CD14-positive monocyte (primary cell): Measurements from ENCODE around the gene CAMTA1. TPM values are rescaled to one million over a fixed set of nuclear protein-coding genes. Genes with fewer than 3 reads are reported as not detected.

Experiments
- DNase-seq, 3 donors: peaks; one replicate each; pipeline ENCODE4 v3.0.0-alpha.2; 2011 to 2022
- H2AFZ ChIP-seq: 2 replicates; pipeline ENCODE4 v1.6.0; 2012; ENCODE audit warnings: mild to moderate bottlenecking, low read depth, low read length, inconsistent platforms; ENCODE audit not compliant: insufficient read depth, poor library complexity, severe bottlenecking
- H3K27ac ChIP-seq, 2 donors: 1 replicate in 1 of 2; 2 replicates in 1 of 2; pipeline ENCODE4 v1.5.1; 2012 to 2013; ENCODE audit warnings: low read length in 2 of 2, control low read depth in 1 of 2, inconsistent platforms in 1 of 2, low read depth in 1 of 2, mild to moderate bottlenecking in 1 of 2
- H3K27me3 ChIP-seq, 2 donors: one replicate each; pipeline versions ENCODE4 v1.6.0 to v1.6.1; 2011 to 2013; ENCODE audit warnings: low read length in 2 of 2; ENCODE audit not compliant: control insufficient read depth in 2 of 2, insufficient read depth in 2 of 2
- H3K36me3 ChIP-seq, 2 donors: replicated peaks in 1 of 2; 1 replicate in 1 of 2; 2 replicates in 1 of 2; pipeline versions ENCODE4 v1.5.1 to v1.6.1; 2012 to 2013; ENCODE audit warnings: low read length in 2 of 2, control low read depth in 1 of 2, inconsistent platforms in 1 of 2, mild to moderate bottlenecking in 1 of 2; ENCODE audit not compliant: insufficient read depth in 2 of 2, control insufficient read depth in 1 of 2
- H3K4me1 ChIP-seq, 2 donors: 1 replicate in 1 of 2; 2 replicates in 1 of 2; pipeline versions ENCODE4 v1.5.1 to v1.6.1; 2012 to 2013; ENCODE audit warnings: low read length in 2 of 2, control low read depth in 1 of 2, inconsistent platforms in 1 of 2, mild to moderate bottlenecking in 1 of 2, moderate library complexity in 1 of 2; ENCODE audit not compliant: insufficient read depth in 2 of 2, control insufficient read depth in 1 of 2
- H3K4me2 ChIP-seq: replicated peaks from 2 replicates; pipeline ENCODE3; 2012; ENCODE audit warnings: low read length, moderate library complexity, mild to moderate bottlenecking; ENCODE audit not compliant: poor library complexity, severe bottlenecking; ENCODE audit errors: extremely low read depth
- H3K4me3 ChIP-seq, 3 experiments: fragments of 200-600 bp in 1 of 3; sonication (generic) in 1 of 3; replicated peaks in 1 of 3; 1 replicate in 2 of 3; 2 replicates in 1 of 3; pipeline ENCODE4 v1.5.1; 2011 to 2013; ENCODE audit warnings: low read length in 3 of 3, mild to moderate bottlenecking in 3 of 3, control low read depth in 2 of 3, low read depth in 2 of 3, inconsistent platforms in 1 of 3, moderate library complexity in 1 of 3
- H3K79me2 ChIP-seq: 2 replicates; pipeline ENCODE4 v1.6.0; 2012; ENCODE audit warnings: mild to moderate bottlenecking, control low read depth, inconsistent platforms, low read length, moderate library complexity; ENCODE audit not compliant: insufficient read depth
- H3K9ac ChIP-seq: 2 replicates; pipeline ENCODE4 v1.6.0; 2017; ENCODE audit warnings: low read length, mild to moderate bottlenecking; ENCODE audit not compliant: insufficient read depth, poor library complexity, severe bottlenecking
- H3K9me3 ChIP-seq, 2 donors: replicated peaks in 1 of 2; 1 replicate in 1 of 2; 2 replicates in 1 of 2; pipeline versions ENCODE4 v1.5.1 to v1.6.1; 2012 to 2013; ENCODE audit warnings: low read length in 2 of 2, control low read depth in 1 of 2; ENCODE audit not compliant: control insufficient read depth in 1 of 2, insufficient read depth in 1 of 2
- H4K20me1 ChIP-seq: 2 replicates; pipeline ENCODE4 v1.6.0; 2012; ENCODE audit warnings: mild to moderate bottlenecking, low read length, control low read depth, moderate library complexity; ENCODE audit not compliant: insufficient read depth
- H3K27ac Mint-ChIP-seq, 7 donors: one replicate each; pipeline ENCODE4 v1.8.0; 2020; ENCODE audit warnings: mild to moderate bottlenecking in 7 of 7, mixed read lengths in 7 of 7, moderate library complexity in 6 of 7, inconsistent platforms in 2 of 7
- H3K27me3 Mint-ChIP-seq, 3 donors: one replicate each; pipeline ENCODE4 v1.8.0; 2021 to 2022; ENCODE audit warnings: low read depth in 3 of 3, mild to moderate bottlenecking in 3 of 3, mixed read lengths in 3 of 3, moderate library complexity in 3 of 3, inconsistent platforms in 1 of 3
- H3K36me3 Mint-ChIP-seq, 2 donors: one replicate each; pipeline ENCODE4 v1.8.0; 2020; ENCODE audit warnings: mixed read lengths in 2 of 2, inconsistent platforms in 1 of 2, mild to moderate bottlenecking in 1 of 2
- H3K4me1 Mint-ChIP-seq: one replicate; pipeline ENCODE4 v1.8.0; 2020; ENCODE audit warnings: mild to moderate bottlenecking, mixed read lengths
- H3K4me3 Mint-ChIP-seq, 2 donors: one replicate each; pipeline ENCODE4 v1.8.0; 2020; ENCODE audit warnings: mild to moderate bottlenecking in 2 of 2, mixed read lengths in 2 of 2, moderate library complexity in 1 of 2
- H3K9me3 Mint-ChIP-seq, 7 donors: one replicate each; pipeline ENCODE4 v1.8.0; 2020 to 2022; ENCODE audit warnings: mixed read lengths in 7 of 7, mild to moderate bottlenecking in 6 of 7, moderate library complexity in 6 of 7, inconsistent platforms in 2 of 7
- WGBS: methylation state at CpG from one replicate; pipeline ENCODE4 v1.1.5; 2013; ENCODE audit warnings: missing lambda C conversion rate; ENCODE audit not compliant: insufficient coverage; 5-methylcytosine and 5-hydroxymethylcytosine counted together
- intact Hi-C, 2 donors: fragments of 100-400 bp; cut with micrococcal nuclease; formaldehyde crosslinking; loops; one replicate each; pipeline versions ENCODE4 v1.15.0 to v1.15.1; 2023
- polyA plus RNA-seq, 3 donors: library from polyadenylated mRNA; depleted of rRNA in 1 of 3; unstranded in 2 of 3; stranded (reverse) in 1 of 3; fragments of 300-500 nt in 2 of 3; fragments of >200 nt in 1 of 3; fragmentation: Illumina TruSeq in 2 of 3; gene quantifications; 1 replicate in 2 of 3; 2 replicates in 1 of 3; pipeline ENCODE4 v1.2.3, GENCODE V29; 2012 to 2021
- TF ChIP-seq, protein P1 (sequence below): fragments of 200-600 bp; IDR thresholded peaks from one replicate; pipeline ENCODE4 v1.8.0; 2022; ENCODE audit warnings: antibody characterized with exemption, mild to moderate bottlenecking

CAMTA1 gene
- polyA plus RNA-seq, 3 donors, result 52.0 to 89.6 (median 78.3) TPM

DNA sequence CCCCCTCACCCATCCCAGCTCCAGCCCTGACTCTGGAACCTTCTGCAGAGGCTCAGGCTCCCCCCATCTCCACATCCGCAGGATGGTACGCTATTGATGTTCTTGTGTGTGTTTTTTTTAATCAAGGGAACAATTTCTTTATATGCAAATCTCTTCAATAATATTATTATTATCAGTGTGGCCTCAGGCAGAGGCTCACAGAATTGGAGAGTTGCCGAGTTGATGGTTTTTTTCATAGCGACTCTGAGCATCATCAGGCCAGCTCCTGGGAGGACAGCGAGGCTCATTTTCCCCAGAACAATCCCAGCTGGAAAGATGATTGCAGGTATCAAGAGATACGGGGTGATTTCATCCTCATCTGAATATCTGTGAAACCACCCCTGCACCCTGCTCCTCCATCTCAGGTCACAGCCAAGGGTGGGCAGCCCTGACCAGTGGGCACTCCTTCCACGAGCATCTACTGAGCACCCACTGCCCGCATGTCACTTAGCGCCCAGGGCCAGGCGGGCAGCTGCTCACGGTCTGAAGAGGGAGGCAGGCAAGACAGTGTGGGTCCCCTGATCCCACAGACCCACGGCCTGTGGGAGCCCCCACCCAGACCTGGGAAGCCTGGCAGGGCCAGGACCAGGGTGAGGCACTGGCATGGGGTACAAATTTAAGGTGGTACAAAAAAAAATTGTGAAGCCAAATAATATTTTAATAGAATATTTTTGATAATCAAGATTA lies 740.2 kb downstream of the CAMTA1 start:
- Histone ChIP-seq H3K4me2 (no peak overlapping the region), H3K9me3 (no peaks in the 10 kb centered on the region), H3K27me3 (no peaks in the 10 kb centered on the region), H3K4me1 (no peaks in the 10 kb centered on the region), H3K36me3 (no peaks in the 10 kb centered on the region), H3K79me2 (no peaks in the 10 kb centered on the region), H4K20me1 (no peaks in the 10 kb centered on the region), H3K27ac (no peak overlapping the region), H3K9ac (no peak overlapping the region), H2AFZ (no peak overlapping the region), H3K4me3 (no peak overlapping the region)
- H3K36me3 Mint-ChIP-seq, result no peaks in the 10 kb centered on the region
- H3K27me3 Mint-ChIP-seq, result peaks cover 0 to 9% (median 4%) of the 10 kb centered on the region in 3 donors
- H3K9me3 Mint-ChIP-seq, result no peaks in the 10 kb centered on the region
- intact Hi-C loops, result no loop called here
- no peak for DNase-seq
- H3K4me3 Mint-ChIP-seq, result no peak overlapping the region
- TF ChIP-seq, protein P1, sequence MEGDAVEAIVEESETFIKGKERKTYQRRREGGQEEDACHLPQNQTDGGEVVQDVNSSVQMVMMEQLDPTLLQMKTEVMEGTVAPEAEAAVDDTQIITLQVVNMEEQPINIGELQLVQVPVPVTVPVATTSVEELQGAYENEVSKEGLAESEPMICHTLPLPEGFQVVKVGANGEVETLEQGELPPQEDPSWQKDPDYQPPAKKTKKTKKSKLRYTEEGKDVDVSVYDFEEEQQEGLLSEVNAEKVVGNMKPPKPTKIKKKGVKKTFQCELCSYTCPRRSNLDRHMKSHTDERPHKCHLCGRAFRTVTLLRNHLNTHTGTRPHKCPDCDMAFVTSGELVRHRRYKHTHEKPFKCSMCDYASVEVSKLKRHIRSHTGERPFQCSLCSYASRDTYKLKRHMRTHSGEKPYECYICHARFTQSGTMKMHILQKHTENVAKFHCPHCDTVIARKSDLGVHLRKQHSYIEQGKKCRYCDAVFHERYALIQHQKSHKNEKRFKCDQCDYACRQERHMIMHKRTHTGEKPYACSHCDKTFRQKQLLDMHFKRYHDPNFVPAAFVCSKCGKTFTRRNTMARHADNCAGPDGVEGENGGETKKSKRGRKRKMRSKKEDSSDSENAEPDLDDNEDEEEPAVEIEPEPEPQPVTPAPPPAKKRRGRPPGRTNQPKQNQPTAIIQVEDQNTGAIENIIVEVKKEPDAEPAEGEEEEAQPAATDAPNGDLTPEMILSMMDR, result no peak
- no peaks in the 10 kb centered on the region for H3K4me1 Mint-ChIP-seq
- 96% methylated on average over 8 of the region's 12 CpGs for WGBS
- no peak overlapping the region for H3K27ac Mint-ChIP-seq

DNA sequence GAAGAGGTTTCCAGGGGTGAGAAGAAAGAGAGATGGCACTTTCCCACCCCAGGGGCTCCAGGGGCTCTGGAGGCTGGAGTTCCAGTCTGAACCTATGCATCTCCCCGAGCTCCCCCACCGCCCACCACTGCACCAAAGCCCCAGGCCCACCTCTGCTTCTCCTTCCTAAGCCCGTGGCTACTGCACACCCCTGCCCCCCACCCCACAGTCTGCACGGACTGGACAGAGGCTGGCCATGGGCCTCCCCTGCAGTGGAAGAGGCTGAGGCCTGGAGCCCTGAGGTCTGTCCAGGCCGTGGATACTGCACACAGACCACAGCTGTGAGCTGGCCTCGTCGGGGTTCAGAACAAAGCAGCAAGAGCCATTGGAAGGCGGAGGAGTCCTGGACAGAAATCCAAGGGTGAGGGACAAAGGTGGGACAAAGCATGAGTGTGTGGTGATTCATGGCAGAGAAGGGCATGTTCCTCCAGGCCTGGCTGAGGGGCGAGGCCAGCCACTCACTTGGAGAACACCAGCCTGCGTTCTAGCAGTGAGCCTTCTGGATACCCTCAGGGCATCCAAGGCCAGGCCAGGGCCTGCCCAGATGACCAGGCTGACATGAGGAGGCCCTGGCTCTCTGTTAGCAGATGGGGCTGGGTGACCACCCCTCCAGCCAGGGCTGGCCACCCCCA lies 741.1 kb downstream of the CAMTA1 start:
- TF ChIP-seq, protein P1, result no peak
- Histone ChIP-seq H3K27me3 (no peaks in the 10 kb centered on the region), H3K9me3 (no peaks in the 10 kb centered on the region), H3K4me2 (no peak overlapping the region), H3K36me3 (no peaks in the 10 kb centered on the region), H3K79me2 (no peaks in the 10 kb centered on the region), H2AFZ (no peak overlapping the region), H3K27ac (no peak overlapping the region), H4K20me1 (no peaks in the 10 kb centered on the region), H3K4me1 (no peaks in the 10 kb centered on the region), H3K4me3 (no peak overlapping the region), H3K9ac (no peak overlapping the region)
- no peaks in the 10 kb centered on the region for H3K36me3 Mint-ChIP-seq
- no peaks in the 10 kb centered on the region for H3K9me3 Mint-ChIP-seq
- H3K27ac Mint-ChIP-seq, result no peak overlapping the region
- H3K4me3 Mint-ChIP-seq, result no peak overlapping the region
- WGBS, result 86% methylated on average over 10 of the region's 10 CpGs
- intact Hi-C loops, result no loop called here
- DNase-seq, result no peak
- no peaks in the 10 kb centered on the region for H3K4me1 Mint-ChIP-seq
- H3K27me3 Mint-ChIP-seq, result peaks cover 0 to 9% (median 4%) of the 10 kb centered on the region in 3 donors
